ENCODE measurements around the gene METTL2B. TPM values are rescaled to one million over a fixed set of nuclear protein-coding genes. Genes with fewer than 3 reads are reported as not detected.

Gene METTL2B
- total and polyA plus RNA-seq, 2 of the 8 experiments (the other 6 are each of a cell fraction or from before 2014, with no cell fraction given): 14.6 to 43.5 TPM

DNA sequence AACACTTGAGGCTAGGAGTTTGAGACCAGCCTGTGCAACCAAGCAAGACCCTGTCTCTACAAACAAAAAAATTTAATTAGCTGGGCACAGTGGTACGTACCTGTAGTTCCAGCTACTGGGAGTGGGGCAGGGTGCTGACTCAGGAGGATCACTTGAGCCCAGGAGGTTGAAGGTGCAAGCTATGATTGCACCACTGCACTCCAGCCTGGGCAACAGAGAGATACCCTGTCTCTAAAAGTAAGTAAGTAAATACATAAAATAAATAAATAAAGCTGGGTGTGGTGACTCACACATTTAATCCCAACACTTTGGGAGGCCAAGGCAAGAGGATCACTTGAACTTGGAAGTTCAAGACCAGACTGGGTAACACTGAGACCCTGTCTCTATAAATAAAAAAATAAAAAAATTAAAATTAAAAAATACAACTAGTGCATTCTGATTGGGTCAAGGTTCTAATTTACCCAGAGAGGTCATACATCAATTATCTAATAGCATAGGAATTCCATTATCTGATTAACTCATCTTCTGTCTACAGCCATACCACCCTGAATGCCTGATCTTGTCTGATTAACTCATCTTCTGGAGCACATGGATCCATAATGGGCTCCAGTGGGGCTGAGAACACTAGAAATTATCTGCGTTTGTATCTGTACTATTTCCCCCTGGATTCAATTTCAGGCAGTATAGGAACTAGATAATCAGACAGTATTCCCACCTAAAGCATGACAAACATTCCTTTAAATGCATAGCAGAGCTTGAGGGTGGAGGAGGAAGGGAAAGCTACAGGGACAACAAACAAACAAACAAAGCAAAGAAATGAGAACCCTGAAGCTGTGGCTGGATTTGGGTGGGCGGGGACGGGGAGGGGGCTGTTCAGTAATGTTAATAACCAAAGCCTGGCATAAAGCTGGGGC lies 41.9 kb upstream of the METTL2B start:
- no peak overlapping the region for H4K5ac ChIP-seq (ENCODE audit: insufficient read length, low read depth, low read length)
- no peaks in the 10 kb centered on the region for H3K79me1 ChIP-seq (ENCODE audit: low read depth, low read length)
- no peak overlapping the region for H2BK12ac ChIP-seq (ENCODE audit: low read depth, low read length)
- no peak for TF ChIP-seq SRF (IDR thresholded peaks at IDR 0.05; ENCODE audit: low read depth, low read length)
- no peak for TF ChIP-seq RFX5 (IDR thresholded peaks at IDR 0.05; ENCODE audit: borderline replicate concordance, low read depth, low read length)
- TF ChIP-seq, protein P1, sequence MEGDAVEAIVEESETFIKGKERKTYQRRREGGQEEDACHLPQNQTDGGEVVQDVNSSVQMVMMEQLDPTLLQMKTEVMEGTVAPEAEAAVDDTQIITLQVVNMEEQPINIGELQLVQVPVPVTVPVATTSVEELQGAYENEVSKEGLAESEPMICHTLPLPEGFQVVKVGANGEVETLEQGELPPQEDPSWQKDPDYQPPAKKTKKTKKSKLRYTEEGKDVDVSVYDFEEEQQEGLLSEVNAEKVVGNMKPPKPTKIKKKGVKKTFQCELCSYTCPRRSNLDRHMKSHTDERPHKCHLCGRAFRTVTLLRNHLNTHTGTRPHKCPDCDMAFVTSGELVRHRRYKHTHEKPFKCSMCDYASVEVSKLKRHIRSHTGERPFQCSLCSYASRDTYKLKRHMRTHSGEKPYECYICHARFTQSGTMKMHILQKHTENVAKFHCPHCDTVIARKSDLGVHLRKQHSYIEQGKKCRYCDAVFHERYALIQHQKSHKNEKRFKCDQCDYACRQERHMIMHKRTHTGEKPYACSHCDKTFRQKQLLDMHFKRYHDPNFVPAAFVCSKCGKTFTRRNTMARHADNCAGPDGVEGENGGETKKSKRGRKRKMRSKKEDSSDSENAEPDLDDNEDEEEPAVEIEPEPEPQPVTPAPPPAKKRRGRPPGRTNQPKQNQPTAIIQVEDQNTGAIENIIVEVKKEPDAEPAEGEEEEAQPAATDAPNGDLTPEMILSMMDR (IDR thresholded peaks at IDR 0.05; ENCODE audit: control extremely low read depth in 1 of 3, insufficient read depth in 1 of 3, low read depth in 1 of 3, low read length in 3 of 3): no peak
- no peak for TF ChIP-seq RNF2 (IDR thresholded peaks at IDR 0.05; ENCODE audit: borderline replicate concordance, low read depth, low read length, missing control alignments, poor library complexity, severe bottlenecking)
- TF ChIP-seq SP1 (IDR thresholded peaks at IDR 0.05; ENCODE audit: low read depth, low read length): no peak
- no peak for TF ChIP-seq TAF1 (IDR thresholded peaks at IDR 0.05; ENCODE audit: low read depth, low read length)
- 70% methylated on average over 4 of the region's 4 CpGs; no CpG with 5 or more reads in 1 of the 2 experiments for WGBS, 2 experiments (ENCODE audit: extremely low coverage in 1 of 2, insufficient coverage in 1 of 2, insufficient read length in 1 of 2, insufficient replicate concordance in 2 of 2, low coverage in 1 of 2, low lambda C conversion rate in 2 of 2, missing lambda C conversion rate in 1 of 2)
- H4K20me1 ChIP-seq (replicated peaks in 1 of 2; ENCODE audit: control insufficient read depth in 1 of 2, insufficient read depth in 2 of 2, low read length in 2 of 2): no peaks in the 10 kb centered on the region
- no peak overlapping the region for H4K8ac ChIP-seq (ENCODE audit: extremely low read depth, insufficient read depth, low read length)
- FAIRE-seq (no peak), DNase-seq (ENCODE audit: low read depth in 1 of 2, low spot score in 2 of 2) (no peak)
- no peak overlapping the region for H2BK15ac ChIP-seq (ENCODE audit: low read length)
- no peak overlapping the region for H2AK5ac ChIP-seq (ENCODE audit: low read depth, low read length)
- CTCF ChIA-PET (ENCODE audit: partially characterized antibody): interaction anchor here (0.8 to 25.2 kb wide), 14 partner anchors 8 to 82 kb away, joined by 3 to 477 read pairs (median 6); partner anchors contain the start of gene IMPDH1
- no peak overlapping the region for H3K23ac ChIP-seq (ENCODE audit: insufficient read length)
- no peaks in the 10 kb centered on the region for H3K23me2 ChIP-seq (ENCODE audit: low read depth, low read length)
- H2BK120ac ChIP-seq (replicated peaks; ENCODE audit: low read depth, low read length): peak overlapping the region; percentile 58
- no peak overlapping the region for H2BK5ac ChIP-seq (ENCODE audit: low read depth, low read length)
- H3K4ac ChIP-seq (replicated peaks; ENCODE audit: insufficient read length, low read depth, low read length): no peak overlapping the region
- peaks cover 3 to 12% (median 8%) of the 10 kb centered on the region in 4 experiments; a peak in 4 of 7 replicates for H3K4me1 ChIP-seq (replicated peaks in 1 of 4; ENCODE audit: control insufficient read depth in 3 of 4, insufficient read depth in 4 of 4, low read length in 3 of 4)
- no peaks in the 10 kb centered on the region for H3K9me3 ChIP-seq (ENCODE audit: insufficient read depth in 2 of 2, low read depth in 1 of 2, low read length in 1 of 2)
- H4K91ac ChIP-seq (replicated peaks; ENCODE audit: insufficient read length, low read length): no peak overlapping the region
- no peak overlapping the region for H3K4me3 ChIP-seq (ENCODE audit: extremely low read depth in 1 of 4, insufficient read depth in 2 of 4, low read depth in 3 of 4, low read length in 4 of 4)
- peak overlapping the region; percentile 14 for H3K14ac ChIP-seq (ENCODE audit: insufficient read length)
- H3K79me2 ChIP-seq (ENCODE audit: control insufficient read depth in 1 of 2, insufficient read depth in 2 of 2, low read length in 2 of 2): no peaks in the 10 kb centered on the region
- no peak overlapping the region for H3K56ac ChIP-seq (replicated peaks; ENCODE audit: insufficient read length, low read depth, low read length)
- H3K27me3 ChIP-seq (replicated peaks in 1 of 4; ENCODE audit: control insufficient read depth in 3 of 4, extremely low read depth in 1 of 4, insufficient read depth in 3 of 4, low read length in 3 of 4): no peaks in the 10 kb centered on the region
- peak overlapping the region; percentile 33 to 47; a peak in 2 of 4 replicates for H3K4me2 ChIP-seq (ENCODE audit: insufficient read depth in 1 of 2, low read depth in 2 of 2, low read length in 2 of 2)
- H2AFZ ChIP-seq (ENCODE audit: low read length): peak overlapping the region; percentile 98; the same call in 1 of the 2 replicates
- POLR2A ChIA-PET (ENCODE audit: partially characterized antibody): interaction anchor here (0.8 to 2.2 kb wide), 4 partner anchors 21 to 27 kb away, joined by 3 to 9 read pairs (median 6); partner anchors contain the start of gene HILPDA
- H3K36me3 ChIP-seq (ENCODE audit: control insufficient read depth in 2 of 4, insufficient read depth in 4 of 4, low read length in 3 of 4): no peaks in the 10 kb centered on the region
- no peak overlapping the region for H2BK20ac ChIP-seq (ENCODE audit: low read length)
- H3K27ac ChIP-seq (ENCODE audit: low read depth, low read length): no peak overlapping the region
- H3K9ac ChIP-seq (replicated peaks in 1 of 4; ENCODE audit: extremely low read depth in 1 of 4, low read depth in 3 of 4, low read length in 3 of 4): no peak overlapping the region
- H3K18ac ChIP-seq (ENCODE audit: extremely low read depth, low read length): no peak overlapping the region
